Measurements from ENCODE around the gene APLNR. TPM values are rescaled to one million over a fixed set of nuclear protein-coding genes. Genes with fewer than 3 reads are reported as not detected.

Gene APLNR
- total and polyA plus RNA-seq, 4 experiments from 2014 or later: not detected

DNA sequence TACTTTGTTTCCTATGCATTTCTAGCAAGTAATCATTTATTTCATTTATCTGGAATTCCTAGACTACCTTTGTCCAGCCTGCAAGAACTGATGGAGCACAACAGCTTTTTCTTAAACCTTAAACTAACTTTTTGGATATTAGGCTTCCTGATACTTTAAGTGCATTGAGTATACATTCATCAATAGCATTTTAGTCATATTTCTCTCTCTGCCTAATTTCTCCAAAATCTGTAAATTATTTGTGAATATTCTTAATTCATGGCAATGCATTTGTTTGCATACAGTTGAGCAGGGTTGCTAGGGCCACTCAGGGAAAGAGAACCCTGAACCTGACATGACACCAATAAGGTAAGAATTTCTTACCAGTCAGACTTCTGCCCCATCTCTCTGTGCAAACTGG, 29.1 kb upstream of the APLNR start:
- POLR2A ChIA-PET (ENCODE audit: partially characterized antibody): no interaction called here
- Mint-ChIP-seq H3K4me1 (no peaks in the 10 kb centered on the region), H3K27ac (no peak overlapping the region), H3K36me3 (peaks cover 0 to 4% of the 10 kb centered on the region in 2 donors), H3K9me3 (peaks cover 2 to 24% (median 15%) of the 10 kb centered on the region in 8 donors), H3K4me3 (no peak overlapping the region), H3K27me3 (peaks cover 9 to 11% of the 10 kb centered on the region in 2 donors)
- no peaks in the 10 kb centered on the region for H3K4me1 ChIP-seq (ENCODE audit: insufficient read depth, low read length)
- intact Hi-C loops (cut with micrococcal nuclease): no loop called here
- no peak overlapping the region for H3K27ac ChIP-seq (ENCODE audit: low read depth, low read length)
- CTCF ChIA-PET (ENCODE audit: partially characterized antibody): interaction anchor here (1.6 kb wide), 1 partner anchor 16 kb away, joined by 4 read pairs; no protein-coding TSS in a partner anchor
- no peak for DNase-seq
- H3K9me3 ChIP-seq (ENCODE audit: control insufficient read depth in 1 of 2, low read length in 2 of 2): no peaks in the 10 kb centered on the region
- H3K4me3 ChIP-seq (ENCODE audit: low read length in 2 of 2): no peak overlapping the region
- H3K36me3 ChIP-seq (ENCODE audit: insufficient read depth, low read length): no peaks in the 10 kb centered on the region
- no peaks in the 10 kb centered on the region for H3K27me3 ChIP-seq (ENCODE audit: insufficient read depth, low read length)

DNA sequence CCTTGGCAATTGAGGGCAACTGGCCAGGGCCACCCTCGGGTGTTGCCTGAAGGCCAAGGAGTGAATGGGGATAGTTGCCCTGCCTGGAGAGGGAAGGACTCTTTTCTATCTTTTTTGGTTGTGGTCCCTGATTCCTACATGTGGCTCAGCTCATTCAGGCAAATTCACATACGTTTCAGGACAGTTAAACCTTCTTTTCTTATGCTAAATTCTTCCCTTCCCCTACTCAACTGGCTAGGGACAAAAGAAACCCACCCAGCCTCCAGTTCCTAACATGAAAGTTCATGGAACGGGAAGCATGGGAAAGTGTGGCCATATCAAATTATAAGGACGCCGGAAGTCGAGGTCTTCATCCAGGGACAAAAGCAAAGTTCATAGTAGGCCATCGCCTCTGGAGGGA, 26.3 kb upstream of the APLNR start:
- Histone ChIP-seq H3K27me3 (ENCODE audit: insufficient read depth, low read length) (no peaks in the 10 kb centered on the region), H3K4me3 (ENCODE audit: low read length in 2 of 2) (no peak overlapping the region), H3K27ac (ENCODE audit: low read depth, low read length) (no peak overlapping the region), H3K9me3 (ENCODE audit: control insufficient read depth in 1 of 2, low read length in 2 of 2) (no peaks in the 10 kb centered on the region), H3K4me1 (ENCODE audit: insufficient read depth, low read length) (no peaks in the 10 kb centered on the region), H3K36me3 (ENCODE audit: insufficient read depth, low read length) (no peaks in the 10 kb centered on the region)
- peaks cover 2 to 24% (median 14%) of the 10 kb centered on the region in 8 donors for H3K9me3 Mint-ChIP-seq
- POLR2A ChIA-PET (ENCODE audit: partially characterized antibody): no interaction called here
- no peak for DNase-seq
- H3K27me3 Mint-ChIP-seq: peaks cover 13 to 14% of the 10 kb centered on the region in 2 donors
- CTCF ChIA-PET (ENCODE audit: partially characterized antibody): interaction anchor here (0.7 kb wide), 1 partner anchor 14 kb away, joined by 4 read pairs; no protein-coding TSS in a partner anchor
- no peak overlapping the region for H3K27ac Mint-ChIP-seq
- peaks cover 0 to 4% of the 10 kb centered on the region in 2 donors for H3K36me3 Mint-ChIP-seq
- intact Hi-C loops (cut with micrococcal nuclease): no loop called here
- no peaks in the 10 kb centered on the region for H3K4me1 Mint-ChIP-seq
- H3K4me3 Mint-ChIP-seq: no peak overlapping the region

DNA sequence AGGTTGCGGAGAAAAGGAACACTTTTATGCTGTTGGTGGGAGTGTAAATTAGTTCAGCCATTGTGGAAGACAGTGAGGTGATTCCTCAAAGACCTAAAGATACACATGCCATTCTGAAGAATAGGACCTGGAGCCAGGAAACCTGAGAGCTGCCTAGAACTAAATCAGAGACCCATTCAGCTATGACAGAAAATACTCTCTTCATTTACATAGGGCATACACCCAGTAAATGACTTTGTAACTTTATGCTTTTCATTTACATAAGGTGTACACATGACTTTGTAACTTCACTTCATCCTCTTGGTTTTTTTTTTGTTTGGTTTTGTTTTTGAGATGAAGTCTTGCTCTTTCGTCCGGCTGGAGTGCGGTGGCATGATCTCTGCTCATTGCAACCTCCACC, 25.1 kb upstream of the APLNR start:
- Mint-ChIP-seq H3K4me3 (no peak overlapping the region), H3K4me1 (no peaks in the 10 kb centered on the region), H3K27me3 (peaks cover 13 to 14% of the 10 kb centered on the region in 2 donors), H3K36me3 (peaks cover 0 to 4% of the 10 kb centered on the region in 2 donors), H3K27ac (no peak overlapping the region), H3K9me3 (peaks cover 0 to 17% (median 12%) of the 10 kb centered on the region in 8 donors)
- no peak for DNase-seq
- Histone ChIP-seq H3K36me3 (ENCODE audit: insufficient read depth, low read length) (no peaks in the 10 kb centered on the region), H3K4me3 (ENCODE audit: low read length in 2 of 2) (no peak overlapping the region), H3K27me3 (ENCODE audit: insufficient read depth, low read length) (no peaks in the 10 kb centered on the region), H3K9me3 (ENCODE audit: control insufficient read depth in 1 of 2, low read length in 2 of 2) (no peaks in the 10 kb centered on the region), H3K4me1 (ENCODE audit: insufficient read depth, low read length) (no peaks in the 10 kb centered on the region), H3K27ac (ENCODE audit: low read depth, low read length) (no peak overlapping the region)
- intact Hi-C loops (cut with micrococcal nuclease): no loop called here
- ChIA-PET CTCF (ENCODE audit: partially characterized antibody) (interaction anchor here (0.7 kb wide), 1 partner anchor 8 kb away, joined by 3 read pairs; no protein-coding TSS in a partner anchor), POLR2A (ENCODE audit: partially characterized antibody) (no interaction called here)

DNA sequence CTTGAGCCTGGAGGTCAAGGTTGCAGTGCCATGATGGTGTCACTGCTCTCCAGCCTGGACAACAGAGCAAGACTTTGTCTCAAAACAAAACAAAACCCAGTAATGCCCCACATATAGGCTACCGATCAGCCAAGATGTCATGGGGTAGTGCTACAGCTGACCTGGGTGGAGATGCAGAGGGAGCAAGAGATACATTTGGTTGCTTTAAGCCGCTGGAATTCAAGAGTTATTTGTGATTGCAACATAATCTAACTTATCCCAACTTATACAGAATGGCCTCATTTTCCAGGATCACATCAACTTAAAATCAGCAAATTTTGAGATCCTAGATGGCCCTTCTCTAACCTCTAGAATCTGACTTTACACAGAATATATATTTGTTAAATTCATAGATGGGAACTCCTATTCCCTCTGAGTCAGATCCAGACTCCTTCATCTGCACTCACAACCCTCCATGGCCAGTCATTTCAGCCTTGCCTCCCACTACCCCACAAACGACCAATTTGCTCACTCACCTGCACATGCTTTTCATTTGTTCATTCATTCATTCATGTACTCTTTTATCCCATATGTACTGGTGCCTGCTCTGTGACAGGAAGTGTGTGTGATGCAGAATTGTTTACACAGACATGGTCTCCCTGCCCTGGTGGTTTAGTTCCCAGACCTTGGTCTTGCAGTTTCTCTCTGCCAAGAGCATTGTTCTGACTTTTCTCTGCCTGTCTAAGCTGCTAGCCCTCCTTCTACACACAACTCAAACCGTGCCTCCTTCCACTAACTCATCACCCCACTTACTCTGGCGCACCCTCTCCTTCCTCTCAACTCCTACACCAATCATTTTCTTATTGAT, 24.1 kb upstream of the APLNR start:
- Mint-ChIP-seq H3K27ac (no peak overlapping the region), H3K9me3 (peaks cover 0 to 24% (median 13%) of the 10 kb centered on the region in 8 donors), H3K36me3 (peaks cover 0 to 4% of the 10 kb centered on the region in 2 donors), H3K27me3 (peaks cover 13 to 20% of the 10 kb centered on the region in 2 donors), H3K4me1 (no peaks in the 10 kb centered on the region), H3K4me3 (no peak overlapping the region)
- CTCF ChIA-PET (ENCODE audit: partially characterized antibody): interaction anchor here (0.6 kb wide), 1 partner anchor 602 kb away, joined by 3 read pairs; no protein-coding TSS in a partner anchor
- POLR2A ChIA-PET (ENCODE audit: partially characterized antibody): no interaction called here
- Histone ChIP-seq H3K36me3 (ENCODE audit: insufficient read depth, low read length) (no peaks in the 10 kb centered on the region), H3K27ac (ENCODE audit: low read depth, low read length) (no peak overlapping the region), H3K9me3 (ENCODE audit: control insufficient read depth in 1 of 2, low read length in 2 of 2) (no peaks in the 10 kb centered on the region), H3K4me3 (ENCODE audit: low read length in 2 of 2) (no peak overlapping the region), H3K27me3 (ENCODE audit: insufficient read depth, low read length) (no peaks in the 10 kb centered on the region), H3K4me1 (ENCODE audit: insufficient read depth, low read length) (no peaks in the 10 kb centered on the region)
- intact Hi-C loops (cut with micrococcal nuclease): no loop called here
- no peak for DNase-seq

DNA sequence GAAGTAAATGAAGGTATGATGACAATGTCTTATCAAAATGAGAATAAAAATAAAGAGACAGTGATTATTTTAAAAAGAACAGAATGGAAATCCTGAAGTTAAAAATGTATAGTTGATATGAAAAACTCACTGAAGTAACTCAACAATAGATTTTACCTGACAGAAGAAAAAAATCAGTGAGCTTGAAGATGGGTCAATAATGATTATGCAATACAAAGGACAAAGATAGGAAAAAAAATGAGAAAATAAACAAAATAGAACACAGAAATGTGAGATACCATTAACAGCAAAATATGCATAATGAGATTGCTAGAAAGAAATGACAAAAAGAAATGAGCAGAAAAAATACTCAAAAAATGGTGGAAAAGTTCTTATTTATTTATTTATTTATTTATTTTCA, 19.1 kb upstream of the APLNR start:
- DNase-seq: no peak
- POLR2A ChIA-PET (ENCODE audit: partially characterized antibody): no interaction called here
- CTCF ChIA-PET (ENCODE audit: partially characterized antibody): interaction anchor here (1.1 kb wide), 1 partner anchor 21 kb away, joined by 3 read pairs; no protein-coding TSS in a partner anchor
- intact Hi-C loops (cut with micrococcal nuclease): no loop called here
- Histone ChIP-seq H3K27me3 (ENCODE audit: insufficient read depth, low read length) (no peaks in the 10 kb centered on the region), H3K36me3 (ENCODE audit: insufficient read depth, low read length) (no peaks in the 10 kb centered on the region), H3K27ac (ENCODE audit: low read depth, low read length) (no peak overlapping the region), H3K4me3 (ENCODE audit: low read length in 2 of 2) (no peak overlapping the region), H3K4me1 (ENCODE audit: insufficient read depth, low read length) (no peaks in the 10 kb centered on the region), H3K9me3 (ENCODE audit: control insufficient read depth in 1 of 2, low read length in 2 of 2) (no peaks in the 10 kb centered on the region)
- H3K27me3 Mint-ChIP-seq: peaks cover 17 to 46% of the 10 kb centered on the region in 2 donors
- H3K36me3 Mint-ChIP-seq: no peaks in the 10 kb centered on the region
- H3K4me3 Mint-ChIP-seq: no peak overlapping the region
- peaks cover 0 to 21% (median 8%) of the 10 kb centered on the region in 8 donors for H3K9me3 Mint-ChIP-seq
- H3K27ac Mint-ChIP-seq: no peak overlapping the region
- H3K4me1 Mint-ChIP-seq: no peaks in the 10 kb centered on the region

DNA sequence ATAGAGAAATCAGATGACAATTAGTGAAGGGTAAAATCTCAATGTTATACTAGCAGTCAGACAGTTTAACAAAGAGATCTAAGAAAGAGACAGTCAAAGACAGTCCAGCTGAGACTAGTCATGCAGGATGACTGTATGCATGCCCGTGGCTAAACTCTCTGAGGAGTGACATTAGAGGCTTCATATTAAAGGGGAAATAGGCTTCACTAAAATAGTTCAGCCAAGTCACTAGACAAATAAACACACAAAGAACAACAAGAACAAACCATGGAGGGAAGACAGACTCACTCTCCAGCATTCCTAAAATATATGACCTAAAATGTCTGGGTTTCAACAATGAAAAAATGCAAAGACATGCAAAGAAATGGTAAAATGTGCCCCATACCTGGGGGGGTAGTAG, 18.6 kb upstream of the APLNR start:
- H3K9me3 Mint-ChIP-seq: peaks cover 0 to 21% (median 8%) of the 10 kb centered on the region in 8 donors
- CTCF ChIA-PET (ENCODE audit: partially characterized antibody): no interaction called here
- no peaks in the 10 kb centered on the region for H3K4me1 ChIP-seq (ENCODE audit: insufficient read depth, low read length)
- peaks cover 20 to 48% of the 10 kb centered on the region in 2 donors for H3K27me3 Mint-ChIP-seq
- H3K9me3 ChIP-seq (ENCODE audit: control insufficient read depth in 1 of 2, low read length in 2 of 2): no peaks in the 10 kb centered on the region
- no peaks in the 10 kb centered on the region for H3K36me3 Mint-ChIP-seq
- peaks cover 2% of the 10 kb centered on the region for H3K27me3 ChIP-seq (ENCODE audit: insufficient read depth, low read length)
- H3K36me3 ChIP-seq (ENCODE audit: insufficient read depth, low read length): no peaks in the 10 kb centered on the region
- no peaks in the 10 kb centered on the region for H3K4me1 Mint-ChIP-seq
- intact Hi-C loops (cut with micrococcal nuclease): no loop called here
- no peak overlapping the region for H3K4me3 ChIP-seq (ENCODE audit: low read length in 2 of 2)
- H3K27ac ChIP-seq (ENCODE audit: low read depth, low read length): no peak overlapping the region
- no peak overlapping the region for H3K27ac Mint-ChIP-seq
- H3K4me3 Mint-ChIP-seq: no peak overlapping the region
- no peak for DNase-seq
- POLR2A ChIA-PET (ENCODE audit: partially characterized antibody): no interaction called here

DNA sequence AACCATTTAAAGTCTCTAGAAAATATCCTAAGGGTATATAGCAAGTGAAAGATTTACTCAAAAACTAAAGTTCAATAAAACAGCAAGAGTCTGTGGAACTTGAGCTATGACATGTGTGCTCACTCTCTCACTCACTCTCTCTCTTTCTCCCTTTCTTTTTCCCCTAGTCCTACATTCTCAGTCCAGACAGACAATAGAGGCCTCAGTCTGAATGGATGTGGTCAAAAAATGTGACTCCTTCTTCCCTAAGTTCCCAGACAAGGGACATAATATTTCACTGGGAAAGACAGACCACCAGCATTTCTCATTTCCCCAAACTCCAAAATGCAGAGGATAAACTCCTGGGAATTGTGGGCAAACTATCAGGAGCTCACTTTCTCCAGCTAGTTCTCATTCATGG, 17.6 kb upstream of the APLNR start:
- H3K27me3 Mint-ChIP-seq: peaks cover 20 to 49% of the 10 kb centered on the region in 2 donors
- DNase-seq: no peak
- intact Hi-C loops (cut with micrococcal nuclease): no loop called here
- no peak overlapping the region for H3K27ac ChIP-seq (ENCODE audit: low read depth, low read length)
- H3K27ac Mint-ChIP-seq: no peak overlapping the region
- ChIA-PET CTCF (ENCODE audit: partially characterized antibody) (interaction anchor here (0.6 kb wide), 1 partner anchor 69 kb away, joined by 3 read pairs; no protein-coding TSS in a partner anchor), POLR2A (ENCODE audit: partially characterized antibody) (no interaction called here)
- no peaks in the 10 kb centered on the region for H3K4me1 ChIP-seq (ENCODE audit: insufficient read depth, low read length)
- peaks cover 3% of the 10 kb centered on the region for H3K27me3 ChIP-seq (ENCODE audit: insufficient read depth, low read length)
- H3K9me3 ChIP-seq (ENCODE audit: control insufficient read depth in 1 of 2, low read length in 2 of 2): no peaks in the 10 kb centered on the region
- no peaks in the 10 kb centered on the region for H3K4me1 Mint-ChIP-seq
- H3K4me3 ChIP-seq (ENCODE audit: low read length in 2 of 2): no peak overlapping the region
- no peaks in the 10 kb centered on the region for H3K36me3 Mint-ChIP-seq
- peaks cover 0 to 21% (median 8%) of the 10 kb centered on the region in 8 donors for H3K9me3 Mint-ChIP-seq
- no peaks in the 10 kb centered on the region for H3K36me3 ChIP-seq (ENCODE audit: insufficient read depth, low read length)
- no peak overlapping the region for H3K4me3 Mint-ChIP-seq

All from CD4-positive, alpha-beta memory T cell (primary cell).